Measurements from ENCODE around the gene MTFMT.
"Not testable (repeated sequence)": the region's sequence is repeated elsewhere in the genome, so short reads cannot be mapped to it uniquely, and the experiment has no call there.

MTFMT gene

DNA sequence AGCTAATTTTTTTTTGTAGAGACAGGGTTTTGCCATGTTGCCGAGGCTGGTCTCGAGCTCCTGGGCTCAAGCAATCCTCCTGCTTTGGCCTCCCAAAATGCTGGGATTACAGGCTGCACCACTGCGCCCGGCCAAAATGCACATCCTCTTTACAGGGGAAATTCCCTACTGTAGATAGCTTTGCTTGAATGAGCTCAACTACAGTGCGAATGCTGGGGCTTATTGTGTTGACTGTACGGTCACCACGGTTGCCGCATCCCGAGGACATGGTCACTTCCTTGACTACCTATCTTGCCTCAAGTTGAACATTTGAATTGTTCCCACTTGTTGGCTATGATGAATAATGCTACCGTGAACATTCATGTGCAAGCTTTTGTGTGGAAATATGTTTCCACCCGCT is 5.3 kb upstream of the MTFMT start:
- no peak for DNase-seq

DNA sequence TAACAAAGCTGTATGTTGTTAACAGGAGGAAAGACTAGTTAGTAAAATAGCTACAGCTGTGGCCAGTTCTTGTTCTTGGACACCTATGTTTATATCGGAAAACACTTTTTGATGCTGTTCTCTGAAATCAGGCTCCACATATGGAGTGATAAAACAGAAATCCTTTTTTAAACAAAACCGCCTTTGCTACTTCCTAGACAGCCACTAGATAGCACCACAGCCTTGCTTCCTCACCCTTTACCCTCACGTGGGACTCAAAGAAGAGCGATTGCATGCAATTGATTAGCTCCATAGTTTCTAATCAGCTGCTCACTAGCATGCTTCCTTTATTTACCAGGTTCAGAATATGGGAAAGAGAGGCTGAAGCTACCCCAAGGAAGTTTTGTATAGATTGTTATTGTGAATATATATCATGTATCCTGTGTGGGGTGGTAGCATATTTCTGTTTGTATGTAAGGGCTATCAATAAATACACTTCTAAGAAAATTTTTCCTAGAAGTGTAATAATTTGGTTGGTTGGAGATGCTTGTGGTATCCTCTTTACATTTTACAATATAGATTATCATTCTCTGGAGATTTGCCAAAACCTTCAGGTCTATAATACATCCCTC is 4.3 kb upstream of the MTFMT start:
- peak; percentile 7 for DNase-seq

DNA sequence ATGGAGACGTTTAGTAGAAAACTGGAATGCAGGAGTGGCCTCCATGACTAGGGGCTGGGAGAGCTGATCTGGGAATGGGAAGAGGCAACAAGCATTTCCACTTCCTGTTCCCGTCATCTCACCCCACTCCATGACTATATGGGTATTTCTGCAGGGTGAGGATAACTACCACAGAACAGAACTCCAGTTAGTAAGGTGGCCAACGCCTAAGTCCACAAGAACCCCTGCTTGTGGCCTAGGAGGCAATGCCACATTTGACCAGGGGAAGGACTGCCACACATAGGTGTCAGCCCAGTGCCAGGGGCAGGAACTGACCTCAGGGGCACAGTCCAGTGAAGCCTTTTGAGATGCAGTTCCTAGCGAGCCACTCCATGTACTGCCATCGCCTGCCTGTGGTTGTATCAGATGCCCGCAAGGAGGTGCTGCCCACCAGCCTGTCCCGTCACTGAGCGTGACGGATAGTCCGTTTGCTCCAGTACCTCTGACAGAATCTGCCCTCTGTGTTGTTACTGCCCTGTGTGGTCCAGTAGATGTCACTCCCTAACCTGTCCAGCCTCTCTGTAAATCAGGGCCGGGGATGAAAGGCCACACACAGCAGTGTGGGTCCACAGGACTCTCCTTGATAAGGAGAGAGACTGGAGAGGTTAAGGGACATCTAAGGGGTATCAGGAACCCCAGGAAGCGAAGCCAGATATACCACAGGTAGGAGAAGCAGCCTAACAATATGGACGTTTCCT is 3.5 kb upstream of the MTFMT start:
- no peak for DNase-seq

DNA sequence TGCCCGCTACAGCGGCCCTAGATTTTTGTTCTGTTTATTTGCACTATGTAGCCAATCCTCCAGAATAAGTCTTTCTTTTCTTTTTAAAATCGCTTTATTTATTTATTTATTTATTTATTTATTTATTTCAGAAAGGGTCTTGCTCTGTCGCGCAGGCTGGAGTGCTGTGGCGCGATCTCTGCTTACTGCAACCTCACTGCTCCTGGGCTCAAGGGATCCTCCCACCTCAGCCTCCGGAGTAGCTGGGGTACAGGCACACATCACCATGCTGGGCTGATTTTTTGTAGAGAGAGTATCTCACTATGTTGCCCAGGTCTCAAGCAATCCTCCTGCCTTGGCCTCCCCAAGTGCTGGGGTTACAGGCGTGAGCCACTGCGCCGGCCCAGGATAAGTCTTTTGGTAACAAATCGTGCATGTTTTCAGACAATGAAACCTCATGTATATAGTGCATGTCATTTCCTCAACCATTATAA is 333 bp upstream of the MTFMT start:
- DNase-seq, result no peak

DNA sequence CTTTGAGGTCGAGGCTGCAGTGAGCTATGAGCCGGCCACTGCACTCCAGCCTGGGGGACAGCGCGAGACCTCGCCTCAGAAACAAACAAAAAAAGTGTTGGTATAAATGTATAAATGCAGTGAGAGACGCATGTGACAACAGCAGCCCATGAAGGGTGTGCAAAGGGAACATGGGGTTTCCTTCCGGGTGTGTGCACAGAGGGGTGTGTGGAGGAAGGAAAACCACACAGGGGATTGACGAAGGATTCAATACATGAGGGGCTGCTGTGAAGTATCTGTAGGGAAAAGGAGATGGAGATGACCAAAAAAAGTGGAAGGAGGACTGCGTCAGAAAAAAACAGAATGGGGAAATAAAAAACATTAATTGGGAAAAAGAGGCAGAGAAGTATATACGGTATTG is 1.1 kb downstream of the MTFMT start:
- DNase-seq, result no peak

DNA sequence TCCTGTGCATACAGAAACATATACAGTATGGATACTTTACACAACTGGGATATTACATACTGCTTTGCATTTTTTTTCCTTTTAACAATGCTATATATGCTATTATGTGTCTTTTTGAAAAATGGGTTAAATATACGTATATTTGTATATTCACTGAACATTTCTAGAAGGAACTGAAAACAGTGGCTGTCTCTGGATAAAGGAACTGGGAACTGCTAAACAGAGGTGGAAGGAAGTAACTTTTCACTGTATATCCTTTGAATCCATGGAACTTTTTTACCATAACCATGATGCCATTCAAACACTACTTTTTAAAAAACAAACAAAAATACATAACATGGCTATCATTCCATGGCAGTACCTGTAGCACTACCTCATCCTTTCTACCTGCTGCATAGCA is 1.8 kb downstream of the MTFMT start:
- DNase-seq, result no peak

DNA sequence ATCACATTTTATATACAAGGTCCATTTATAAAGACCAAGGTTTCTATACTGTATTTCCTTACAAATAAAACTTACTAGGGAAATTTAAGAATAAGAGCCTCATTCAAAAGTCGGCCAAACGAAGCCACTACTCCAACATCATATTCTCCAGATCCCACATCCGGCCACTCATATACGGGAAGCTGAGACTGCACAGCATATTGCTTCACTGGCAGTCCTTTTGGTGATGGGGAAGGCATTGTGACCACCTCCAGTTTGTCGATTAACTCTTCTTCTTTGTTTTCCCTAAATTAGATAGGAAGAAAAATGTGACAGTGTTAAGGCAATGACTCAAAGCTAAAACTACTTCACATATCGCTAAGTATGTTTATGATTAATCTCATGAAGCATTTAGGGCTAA is 2.7 kb downstream of the MTFMT start:
- DNase-seq, result no peak

DNA sequence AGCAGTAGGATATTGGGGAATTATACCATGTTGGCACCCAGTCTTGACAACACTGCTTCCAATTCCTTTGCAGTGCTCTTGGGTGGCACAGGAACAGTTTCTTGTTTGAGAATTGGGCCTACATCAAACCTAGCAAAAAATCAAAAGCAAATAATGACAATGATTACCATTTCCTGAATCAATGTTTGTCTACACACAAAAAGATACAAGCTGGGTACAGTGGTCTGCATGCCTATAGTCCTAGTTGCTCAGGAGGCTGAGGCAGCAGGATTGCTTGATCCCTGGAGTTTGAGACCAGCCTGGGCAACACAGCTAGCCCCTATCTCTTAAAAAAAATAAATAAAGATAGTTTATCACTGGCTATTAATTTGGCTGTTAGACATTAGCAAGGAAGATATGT is 8.0 kb downstream of the MTFMT start:
- DNase-seq, result no peak

DNA sequence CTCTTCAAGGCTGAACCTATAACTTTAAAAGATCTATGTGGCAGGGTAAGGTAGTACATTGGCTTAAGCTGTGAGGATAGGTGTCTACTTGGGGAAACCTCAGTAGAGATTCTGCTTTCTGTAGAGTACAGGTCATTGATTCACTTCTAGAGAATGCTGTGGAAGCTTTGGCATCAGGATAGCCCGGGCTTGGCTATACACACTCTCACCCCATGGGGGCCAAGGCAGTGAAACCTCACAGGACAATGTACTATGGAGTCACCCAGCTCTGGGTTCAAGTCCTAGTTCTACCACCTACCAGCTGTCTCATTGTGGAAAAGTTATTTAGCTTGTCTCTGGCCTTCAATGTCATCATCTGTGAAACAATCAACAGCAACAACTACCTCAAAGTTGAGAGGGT is 9.0 kb downstream of the MTFMT start:
- DNase-seq, result no peak

DNA sequence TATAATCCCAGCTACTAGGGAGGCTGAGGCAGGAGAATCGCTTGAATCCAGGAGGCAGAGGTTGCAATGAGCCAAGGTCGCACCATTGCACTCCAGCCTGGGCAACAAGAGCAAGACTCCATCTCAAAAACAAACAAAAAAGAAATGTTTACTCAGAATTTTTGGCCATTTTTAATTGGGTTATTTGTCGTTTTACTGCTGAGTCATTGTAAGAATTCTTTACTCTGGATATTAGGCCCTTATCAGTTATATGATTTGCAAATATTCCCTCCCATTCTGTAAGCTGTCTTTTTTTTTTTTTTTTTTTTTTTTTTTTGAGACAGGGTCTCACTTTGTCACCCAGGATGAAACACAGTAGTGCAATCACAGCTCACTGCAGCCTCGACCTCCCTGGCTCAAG is 18.2 kb downstream of the MTFMT start:
- DNase-seq, result not testable (repeated sequence)

DNA sequence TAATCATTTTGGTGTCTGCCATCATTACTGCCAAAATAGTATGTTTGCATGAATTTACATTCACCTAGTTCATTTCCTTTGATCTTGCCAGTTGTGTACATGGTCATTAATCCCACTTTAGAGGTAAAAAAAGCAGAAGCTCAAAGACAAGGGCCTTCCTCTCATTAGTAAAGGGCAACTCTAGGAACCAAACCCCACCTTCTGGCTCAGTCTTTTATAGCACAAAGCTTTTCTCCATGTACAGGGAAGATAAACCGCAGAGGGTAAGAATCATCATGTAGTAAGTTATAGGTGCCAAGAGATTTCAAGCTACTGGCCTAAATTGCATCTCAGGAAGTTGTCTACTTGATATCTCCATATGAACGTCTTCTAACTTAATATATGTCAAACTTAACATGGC is 20.5 kb downstream of the MTFMT start:
- no peak for DNase-seq

DNA sequence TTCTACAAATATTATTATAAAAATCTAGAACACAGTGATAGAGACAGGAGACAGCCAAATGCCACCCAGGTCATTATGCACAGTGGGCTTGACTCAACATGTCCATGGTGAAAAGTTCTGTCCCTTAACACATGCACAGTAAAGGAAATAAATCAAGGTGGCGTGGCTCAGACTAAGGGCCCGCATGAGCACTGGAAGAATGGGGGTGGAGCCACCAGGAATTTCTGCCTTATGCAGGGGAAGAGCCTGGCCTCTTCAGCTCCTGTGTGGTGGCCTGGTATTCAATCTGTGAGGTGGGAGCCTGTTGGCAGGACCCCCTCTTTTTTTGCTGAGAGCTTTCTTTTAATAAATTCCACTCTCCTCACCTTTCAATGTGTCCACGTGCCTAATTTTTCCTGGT is 22.6 kb downstream of the MTFMT start:
- no peak for DNase-seq

DNA sequence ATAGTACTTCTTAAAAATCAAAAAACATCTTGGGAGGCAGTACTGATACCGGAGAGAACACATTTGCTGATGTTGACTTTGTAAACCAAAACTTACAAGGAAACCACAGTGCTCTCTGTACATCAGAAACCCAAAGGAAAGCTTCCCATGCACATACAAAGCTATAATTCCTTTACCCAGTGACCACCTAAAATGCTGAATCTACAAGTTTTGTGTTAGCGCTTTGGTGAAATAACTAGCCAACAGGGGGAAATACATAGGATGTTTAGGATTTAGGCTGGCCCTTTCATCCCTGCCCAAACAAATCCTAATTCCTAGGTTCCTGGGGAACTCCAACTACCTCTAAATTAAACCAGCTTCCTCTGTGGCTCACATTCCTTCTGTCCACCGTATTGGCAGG is 24.4 kb downstream of the MTFMT start:
- DNase-seq, result no peak

DNA sequence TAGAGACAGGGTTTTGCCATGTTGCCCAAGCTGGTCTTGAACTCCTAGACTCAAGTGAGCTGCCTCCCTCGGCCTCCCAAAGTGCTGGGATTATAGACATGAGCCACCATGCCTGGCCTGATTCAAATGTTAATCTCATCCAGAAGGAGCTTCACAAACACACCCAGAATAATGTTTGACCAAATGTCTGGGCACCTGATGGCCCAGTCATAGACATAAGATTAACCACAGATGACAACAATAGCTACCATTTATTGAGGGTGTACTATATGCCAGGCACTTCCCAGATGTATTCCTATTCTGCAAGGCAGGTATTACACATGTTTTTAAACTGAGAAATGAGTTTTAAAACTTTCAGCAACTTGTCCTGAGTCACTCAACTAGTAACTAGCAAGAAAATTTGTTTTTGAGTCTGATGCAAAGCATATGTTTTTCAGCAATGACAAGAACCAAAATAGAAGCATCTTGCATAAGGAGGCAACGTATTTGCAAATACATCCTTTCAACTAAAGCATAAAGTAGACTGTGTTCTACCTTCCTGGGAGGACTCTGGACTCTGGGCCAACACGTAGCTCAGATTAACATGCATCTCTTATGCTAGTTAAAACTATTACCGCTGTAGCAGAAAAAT is 31.6 kb downstream of the MTFMT start:
- no peak for DNase-seq

DNA sequence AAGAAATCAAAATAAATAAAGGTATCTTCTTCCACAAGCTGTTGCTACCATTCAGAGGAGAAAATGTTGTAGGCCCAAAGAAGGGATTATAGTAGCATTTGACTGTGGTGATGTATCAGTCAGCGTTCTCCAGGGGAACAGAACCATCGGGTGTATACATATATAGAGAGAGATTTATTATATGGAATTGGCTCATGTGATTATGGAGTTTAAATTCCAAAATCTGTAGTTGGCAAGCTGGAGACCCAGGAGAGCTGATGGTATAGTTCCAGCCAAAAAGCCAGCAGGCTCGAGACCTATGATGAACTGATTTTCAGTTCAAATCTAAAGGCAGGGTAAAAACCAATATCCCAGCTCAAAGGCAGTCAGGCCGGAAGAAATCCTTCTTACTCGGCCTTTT is 32.4 kb downstream of the MTFMT start:
- DNase-seq, result no peak

DNA sequence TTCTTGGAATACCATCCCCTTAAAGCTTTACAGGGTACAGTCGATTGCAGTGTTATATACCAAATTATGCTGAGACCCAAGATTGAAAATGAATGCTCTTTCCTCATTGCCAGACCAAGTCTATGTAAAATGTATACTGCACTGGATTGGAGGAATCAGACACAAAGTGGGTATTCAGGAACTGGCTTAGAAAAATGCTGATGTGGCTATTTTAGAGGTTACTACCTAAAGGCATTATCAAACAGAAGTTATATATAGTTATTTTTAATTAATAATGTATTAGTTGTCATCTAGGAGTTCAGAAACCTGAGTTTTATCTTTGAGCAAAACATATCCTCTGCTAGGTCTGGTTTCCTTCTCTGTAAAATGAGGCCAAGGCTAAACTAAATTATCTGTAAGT is 36.1 kb downstream of the MTFMT start:
- DNase-seq, result no peak

DNA sequence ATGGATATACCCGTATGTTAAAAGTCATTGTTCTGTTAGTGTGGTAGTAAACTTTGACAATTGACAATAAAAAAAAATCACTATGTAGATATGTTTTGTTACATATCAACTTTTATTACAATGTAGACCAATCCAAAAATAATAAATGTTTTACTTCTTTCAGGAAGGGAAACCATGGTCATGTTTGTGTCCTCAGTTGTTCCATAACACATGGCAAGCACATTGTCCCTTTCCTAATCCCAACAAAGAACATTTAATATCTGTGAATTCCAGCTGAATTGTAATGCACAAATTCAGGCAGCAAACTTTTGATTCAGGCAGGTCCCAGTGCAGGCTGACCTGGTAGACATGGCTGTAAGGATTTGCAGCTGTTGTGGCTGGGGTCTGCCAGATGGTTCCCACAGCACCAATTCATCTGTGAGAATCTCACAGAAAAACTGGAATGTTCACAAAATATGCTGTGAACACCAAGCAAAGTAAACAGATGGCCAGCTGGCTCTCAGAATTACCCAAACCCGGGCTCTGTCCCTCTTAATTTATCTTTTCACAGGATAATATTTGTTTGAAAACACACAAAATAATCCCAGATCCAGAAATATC is 37.8 kb downstream of the MTFMT start:
- DNase-seq, result no peak

DNA sequence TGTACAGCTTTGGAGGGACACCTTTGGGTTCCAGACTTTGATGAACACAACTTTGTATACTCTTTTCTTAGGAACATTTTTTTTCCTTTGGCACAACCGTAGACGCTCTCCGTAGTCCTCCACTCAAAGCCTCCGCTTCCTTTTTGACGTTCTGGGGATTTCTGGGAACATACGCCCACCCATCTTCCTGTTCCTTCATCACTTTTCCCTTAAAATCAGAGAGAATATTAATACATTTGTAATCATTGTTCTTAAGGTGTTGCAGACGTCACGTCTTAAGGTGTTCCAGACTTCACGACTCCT is 39.3 kb downstream of the MTFMT start:
- no peak for DNase-seq

DNA sequence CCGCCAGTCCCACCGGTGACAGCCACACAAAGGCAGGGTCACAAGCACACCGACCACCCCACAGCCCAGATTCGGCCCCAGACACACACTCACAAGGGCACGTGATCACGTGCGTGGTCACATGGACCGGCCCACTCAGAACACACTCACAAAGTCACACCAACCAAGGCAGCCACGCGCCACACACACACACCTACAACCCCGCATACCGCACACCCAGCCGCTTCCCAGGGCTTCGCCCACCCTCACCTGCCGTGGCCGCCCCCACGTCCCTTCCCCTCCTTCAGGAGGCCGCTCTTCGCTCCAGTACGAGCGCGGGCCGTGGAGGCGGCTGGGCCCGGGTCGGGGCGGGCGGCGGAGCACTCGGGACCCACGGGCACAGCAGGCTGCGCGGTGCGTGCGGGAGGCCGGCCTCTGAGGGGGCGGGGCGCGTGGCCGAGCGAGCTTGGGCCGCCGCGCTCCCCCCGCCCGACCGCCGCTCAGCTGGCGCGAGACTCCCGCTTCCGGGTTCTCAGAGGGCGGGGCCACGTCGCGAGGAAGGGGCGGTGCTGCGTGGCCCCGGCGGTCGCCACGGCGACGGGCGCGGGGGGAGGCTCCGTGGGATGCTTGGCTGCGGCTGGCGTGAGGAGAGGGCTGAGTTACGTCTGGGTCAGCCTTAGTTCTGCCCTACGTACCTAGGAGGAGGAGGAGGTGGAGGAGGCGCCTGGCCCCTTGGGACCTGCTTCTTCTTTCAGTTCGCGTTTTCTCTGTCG is 39.8 kb downstream of the MTFMT start, which contains the start of gene SPG21:
Gene SPG21 (minus strand): TSS at position 499 of the 752 bp plus-strand sequence. CDS start 6,345 bp downstream, outside the sequence.
- DNase-seq, result peak; percentile 96

DNA sequence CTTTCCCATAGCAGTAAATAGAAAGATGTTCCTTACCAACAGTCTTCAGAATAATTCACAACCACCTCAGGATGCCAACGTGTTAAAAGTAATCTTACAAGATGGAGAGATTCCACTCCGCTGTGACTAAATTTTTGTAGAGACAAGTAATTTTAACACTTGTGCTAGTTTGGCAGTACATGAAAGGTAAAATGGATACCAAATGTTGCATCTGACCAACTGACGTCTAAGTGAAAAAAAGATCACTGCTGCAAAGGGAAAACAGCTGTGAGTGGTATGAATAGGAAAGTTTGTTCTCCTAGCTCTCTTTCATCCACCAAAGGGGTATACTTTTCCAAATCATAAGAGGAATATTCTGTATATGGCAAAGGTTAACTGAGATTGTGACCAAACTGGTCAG is 42.3 kb downstream of the MTFMT start:
- DNase-seq, result no peak

DNA sequence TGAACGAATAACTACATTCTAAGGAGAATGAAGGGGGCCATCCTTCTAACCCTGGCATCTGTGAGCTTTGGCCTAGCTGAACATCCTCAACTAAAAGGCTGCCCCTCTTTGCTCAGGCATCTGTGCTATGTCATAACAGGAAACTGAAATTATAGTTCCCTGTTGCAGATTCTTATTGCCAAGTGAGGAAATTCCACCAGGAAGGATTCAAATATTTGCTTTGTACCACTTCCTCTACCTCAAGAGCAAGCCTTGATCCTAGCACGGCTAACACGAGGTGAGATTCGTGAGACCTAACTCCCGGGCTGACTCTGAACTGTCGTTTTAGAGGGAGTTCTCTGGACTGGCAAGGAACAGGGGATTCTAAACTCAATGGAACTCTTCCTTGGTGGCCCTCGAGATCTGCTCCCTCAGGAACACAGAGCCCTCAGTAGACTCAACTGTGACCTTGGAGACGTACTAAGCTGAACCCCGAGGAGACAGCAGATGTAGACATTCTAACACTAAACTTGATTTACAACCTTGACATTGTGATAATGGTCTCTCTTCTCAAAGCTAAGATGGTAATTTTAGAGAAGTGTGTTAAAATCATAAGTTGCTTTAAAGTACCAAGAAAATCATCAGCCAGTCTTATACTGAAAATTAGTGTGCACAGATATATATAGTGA is 43.9 kb downstream of the MTFMT start:
- DNase-seq, result no peak

DNA sequence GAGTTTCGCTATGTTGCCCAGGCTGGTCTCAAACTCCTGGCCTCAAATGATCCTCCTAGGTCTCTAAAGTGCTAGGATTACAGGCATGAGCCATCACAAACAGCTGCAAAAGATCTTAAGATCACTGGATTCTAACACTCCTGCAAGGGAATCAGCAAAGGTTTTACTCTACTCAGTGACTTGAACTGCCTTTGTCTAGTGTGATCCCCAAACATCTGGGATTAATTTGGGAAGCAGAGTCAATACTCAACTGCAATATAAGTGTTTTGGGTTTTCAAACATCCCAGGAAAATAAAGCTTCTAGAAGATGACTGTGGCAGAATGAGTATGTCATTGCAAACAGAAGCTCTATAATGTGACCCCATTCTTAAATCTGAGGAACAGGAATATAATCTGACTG is 47.0 kb downstream of the MTFMT start:
- no peak for DNase-seq
